ENCODE data around the gene NEFH. TPM values are rescaled to one million over a fixed set of nuclear protein-coding genes. Genes with fewer than 3 reads are reported as not detected.

The NEFH gene
- polyA plus RNA-seq, 1 of the 3 experiments (the other 2 are of a cell fraction): 3.5 TPM

DNA sequence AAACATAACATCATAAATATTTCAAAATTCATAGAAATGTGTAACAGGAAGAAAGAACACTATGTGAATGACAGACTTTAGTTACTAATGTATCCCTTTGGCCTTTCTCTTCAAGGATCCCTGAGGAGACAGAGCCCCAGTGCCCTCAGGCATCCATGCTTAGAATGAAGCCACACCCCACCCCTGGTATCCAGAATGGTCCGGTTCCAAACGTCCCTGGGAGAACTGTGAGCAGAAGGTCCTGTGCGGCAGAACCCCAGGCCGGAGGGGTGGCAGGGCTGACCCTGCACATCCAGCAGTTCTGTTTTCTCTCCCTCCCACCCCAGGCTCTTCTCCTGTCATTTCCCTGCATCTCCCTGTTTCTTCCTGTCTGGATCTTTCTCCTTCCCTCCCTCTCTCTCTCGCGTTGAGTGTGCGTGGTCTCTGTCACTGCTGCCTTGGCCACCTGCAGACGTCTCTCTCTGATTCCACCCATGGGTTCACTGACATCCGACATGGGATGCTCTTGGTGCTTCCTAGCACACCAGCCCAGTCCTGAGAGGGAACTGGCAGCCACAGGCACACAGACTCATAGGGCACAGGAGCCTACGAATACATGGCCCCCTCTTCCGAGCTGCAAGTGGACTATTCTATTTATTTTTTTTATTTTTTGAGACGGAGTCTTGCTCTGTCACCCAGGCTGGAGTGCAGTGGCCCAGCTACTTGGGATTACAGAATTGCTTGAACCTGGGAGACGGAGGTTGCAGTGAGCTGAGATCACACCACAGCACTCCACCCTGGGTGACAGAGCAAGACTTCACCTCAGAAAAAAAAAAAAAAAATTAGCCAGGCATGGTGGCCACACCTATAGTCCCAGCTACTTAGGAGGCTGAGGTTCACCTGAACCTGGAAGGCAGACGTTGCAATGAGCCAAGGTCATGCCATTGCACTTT lies 35.9 kb upstream of the NEFH start:
- no peak for DNase-seq
- no peaks in the 10 kb centered on the region for H3K79me2 ChIP-seq (ENCODE audit: insufficient read depth)
- H3K9ac ChIP-seq: no peak overlapping the region
- H2AFZ ChIP-seq (ENCODE audit: low read depth): no peak overlapping the region
- no peaks in the 10 kb centered on the region for H4K20me1 ChIP-seq (ENCODE audit: insufficient read depth)
- H3K36me3 ChIP-seq (replicated peaks in 1 of 2; ENCODE audit: control insufficient read depth in 1 of 2, insufficient read depth in 2 of 2, low read length in 1 of 2): no peaks in the 10 kb centered on the region
- no peak overlapping the region for H3K4me3 ChIP-seq (ENCODE audit: low read depth in 2 of 2, low read length in 1 of 2)
- H3K4me2 ChIP-seq: no peak overlapping the region
- ChIA-PET POLR2A (no interaction called here), CTCF (no interaction called here)
- no peak overlapping the region for H3K27ac ChIP-seq (ENCODE audit: low read depth in 2 of 2, low read length in 1 of 2)
- no peaks in the 10 kb centered on the region for H3K9me2 ChIP-seq
- WGBS (ENCODE audit: low lambda C conversion rate): 46% methylated on average over 13 of the region's 14 CpGs
- H3K27me3 ChIP-seq (ENCODE audit: insufficient read depth): no peaks in the 10 kb centered on the region
- no peaks in the 10 kb centered on the region for H3F3A ChIP-seq (replicated peaks; ENCODE audit: insufficient read depth)
- TF ChIP-seq FOXJ3 (CRISPR knock-in tag; IDR thresholded peaks at IDR 0.05) (no peak), YY1 (IDR thresholded peaks at IDR 0.05; ENCODE audit: low read depth) (no peak), FOXM1 (IDR thresholded peaks at IDR 0.05; ENCODE audit: low read depth) (no peak), TCF12 (IDR thresholded peaks at IDR 0.05) (no peak), ELF1 (IDR thresholded peaks at IDR 0.05) (no peak), NRF1 (IDR thresholded peaks at IDR 0.05; ENCODE audit: low read depth, low read length) (no peak)
- no peaks in the 10 kb centered on the region for H3K9me3 ChIP-seq
- peaks cover 0 to 4% of the 10 kb centered on the region in 2 experiments; a peak in 1 of 4 replicates for H3K4me1 ChIP-seq (ENCODE audit: control insufficient read depth in 1 of 2, insufficient read depth in 2 of 2, low read depth in 1 of 2, low read length in 1 of 2)

DNA sequence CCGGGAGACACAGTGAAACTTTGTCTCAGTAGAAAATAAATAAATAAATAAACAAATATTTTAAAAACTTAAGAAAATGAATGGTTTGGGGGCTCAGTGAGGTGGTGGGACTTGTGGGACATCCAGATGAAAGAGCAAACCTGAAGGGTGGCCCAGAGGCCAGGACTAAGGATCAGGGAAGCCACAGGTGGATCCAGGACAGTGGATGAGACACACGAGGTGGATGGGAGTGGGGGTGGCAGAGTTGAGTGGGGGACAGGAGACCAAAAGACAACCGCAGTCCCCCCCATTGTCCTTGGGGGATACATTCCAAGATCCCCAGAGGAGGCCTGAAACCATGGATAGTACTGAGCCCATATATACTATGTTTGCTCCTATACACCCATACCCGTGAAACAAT lies 34.5 kb upstream of the NEFH start:
- Histone ChIP-seq H3K36me3 (replicated peaks in 1 of 2; ENCODE audit: control insufficient read depth in 1 of 2, insufficient read depth in 2 of 2, low read length in 1 of 2) (no peaks in the 10 kb centered on the region), H3K27me3 (ENCODE audit: insufficient read depth) (no peaks in the 10 kb centered on the region), H3K79me2 (ENCODE audit: insufficient read depth) (no peaks in the 10 kb centered on the region), H3K27ac (ENCODE audit: low read depth in 2 of 2, low read length in 1 of 2) (no peak overlapping the region), H3K4me2 (no peak overlapping the region), H3K4me3 (ENCODE audit: low read depth in 2 of 2, low read length in 1 of 2) (no peak overlapping the region), H3K9me2 (no peaks in the 10 kb centered on the region), H3K9me3 (no peaks in the 10 kb centered on the region), H2AFZ (ENCODE audit: low read depth) (no peak overlapping the region), H3K4me1 (ENCODE audit: control insufficient read depth in 1 of 2, insufficient read depth in 2 of 2, low read depth in 1 of 2, low read length in 1 of 2) (peaks cover 0 to 4% of the 10 kb centered on the region in 2 experiments; a peak in 1 of 4 replicates), H3K9ac (no peak overlapping the region), H4K20me1 (ENCODE audit: insufficient read depth) (no peaks in the 10 kb centered on the region), H3F3A (replicated peaks; ENCODE audit: insufficient read depth) (no peaks in the 10 kb centered on the region)
- 68% methylated on average over 4 of the region's 4 CpGs for WGBS (ENCODE audit: low lambda C conversion rate)
- POLR2A ChIA-PET: no interaction called here
- TF ChIP-seq ELF1 (IDR thresholded peaks at IDR 0.05): no peak
- TF ChIP-seq, protein P1, sequence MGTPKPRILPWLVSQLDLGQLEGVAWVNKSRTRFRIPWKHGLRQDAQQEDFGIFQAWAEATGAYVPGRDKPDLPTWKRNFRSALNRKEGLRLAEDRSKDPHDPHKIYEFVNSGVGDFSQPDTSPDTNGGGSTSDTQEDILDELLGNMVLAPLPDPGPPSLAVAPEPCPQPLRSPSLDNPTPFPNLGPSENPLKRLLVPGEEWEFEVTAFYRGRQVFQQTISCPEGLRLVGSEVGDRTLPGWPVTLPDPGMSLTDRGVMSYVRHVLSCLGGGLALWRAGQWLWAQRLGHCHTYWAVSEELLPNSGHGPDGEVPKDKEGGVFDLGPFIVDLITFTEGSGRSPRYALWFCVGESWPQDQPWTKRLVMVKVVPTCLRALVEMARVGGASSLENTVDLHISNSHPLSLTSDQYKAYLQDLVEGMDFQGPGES (IDR thresholded peaks at IDR 0.05; ENCODE audit: low read depth, low read length): no peak
- no peak for TF ChIP-seq RFX5 (IDR thresholded peaks at IDR 0.05; ENCODE audit: low read length)
- no peak for TF ChIP-seq TCF12 (IDR thresholded peaks at IDR 0.05)
- TF ChIP-seq, protein P2, sequence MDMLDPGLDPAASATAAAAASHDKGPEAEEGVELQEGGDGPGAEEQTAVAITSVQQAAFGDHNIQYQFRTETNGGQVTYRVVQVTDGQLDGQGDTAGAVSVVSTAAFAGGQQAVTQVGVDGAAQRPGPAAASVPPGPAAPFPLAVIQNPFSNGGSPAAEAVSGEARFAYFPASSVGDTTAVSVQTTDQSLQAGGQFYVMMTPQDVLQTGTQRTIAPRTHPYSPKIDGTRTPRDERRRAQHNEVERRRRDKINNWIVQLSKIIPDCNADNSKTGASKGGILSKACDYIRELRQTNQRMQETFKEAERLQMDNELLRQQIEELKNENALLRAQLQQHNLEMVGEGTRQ (IDR thresholded peaks at IDR 0.05; ENCODE audit: borderline replicate concordance, low read depth, low read length): no peak
- TF ChIP-seq, protein P3, sequence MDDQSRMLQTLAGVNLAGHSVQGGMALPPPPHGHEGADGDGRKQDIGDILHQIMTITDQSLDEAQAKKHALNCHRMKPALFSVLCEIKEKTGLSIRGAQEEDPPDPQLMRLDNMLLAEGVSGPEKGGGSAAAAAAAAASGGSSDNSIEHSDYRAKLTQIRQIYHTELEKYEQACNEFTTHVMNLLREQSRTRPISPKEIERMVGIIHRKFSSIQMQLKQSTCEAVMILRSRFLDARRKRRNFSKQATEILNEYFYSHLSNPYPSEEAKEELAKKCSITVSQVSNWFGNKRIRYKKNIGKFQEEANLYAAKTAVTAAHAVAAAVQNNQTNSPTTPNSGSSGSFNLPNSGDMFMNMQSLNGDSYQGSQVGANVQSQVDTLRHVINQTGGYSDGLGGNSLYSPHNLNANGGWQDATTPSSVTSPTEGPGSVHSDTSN (IDR thresholded peaks at IDR 0.05): no peak
- TF ChIP-seq NRF1 (IDR thresholded peaks at IDR 0.05; ENCODE audit: low read depth, low read length): no peak
- no peak for TF ChIP-seq GABPA (IDR thresholded peaks at IDR 0.05; ENCODE audit: low read depth)
- TF ChIP-seq NFIC (IDR thresholded peaks at IDR 0.05; ENCODE audit: borderline replicate concordance): no peak
- TF ChIP-seq, protein P4, sequence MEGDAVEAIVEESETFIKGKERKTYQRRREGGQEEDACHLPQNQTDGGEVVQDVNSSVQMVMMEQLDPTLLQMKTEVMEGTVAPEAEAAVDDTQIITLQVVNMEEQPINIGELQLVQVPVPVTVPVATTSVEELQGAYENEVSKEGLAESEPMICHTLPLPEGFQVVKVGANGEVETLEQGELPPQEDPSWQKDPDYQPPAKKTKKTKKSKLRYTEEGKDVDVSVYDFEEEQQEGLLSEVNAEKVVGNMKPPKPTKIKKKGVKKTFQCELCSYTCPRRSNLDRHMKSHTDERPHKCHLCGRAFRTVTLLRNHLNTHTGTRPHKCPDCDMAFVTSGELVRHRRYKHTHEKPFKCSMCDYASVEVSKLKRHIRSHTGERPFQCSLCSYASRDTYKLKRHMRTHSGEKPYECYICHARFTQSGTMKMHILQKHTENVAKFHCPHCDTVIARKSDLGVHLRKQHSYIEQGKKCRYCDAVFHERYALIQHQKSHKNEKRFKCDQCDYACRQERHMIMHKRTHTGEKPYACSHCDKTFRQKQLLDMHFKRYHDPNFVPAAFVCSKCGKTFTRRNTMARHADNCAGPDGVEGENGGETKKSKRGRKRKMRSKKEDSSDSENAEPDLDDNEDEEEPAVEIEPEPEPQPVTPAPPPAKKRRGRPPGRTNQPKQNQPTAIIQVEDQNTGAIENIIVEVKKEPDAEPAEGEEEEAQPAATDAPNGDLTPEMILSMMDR (IDR thresholded peaks at IDR 0.05): no peak
- TF ChIP-seq MEF2A (IDR thresholded peaks at IDR 0.05; ENCODE audit: borderline replicate concordance, low read depth): no peak
- TF ChIP-seq SIN3A (IDR thresholded peaks at IDR 0.05; ENCODE audit: borderline replicate concordance, low read depth, low read length): no peak
- TF ChIP-seq MXI1 (IDR thresholded peaks at IDR 0.05; ENCODE audit: low read depth, low read length): no peak
- no peak for TF ChIP-seq CHD2 (IDR thresholded peaks at IDR 0.05; ENCODE audit: low read length, partially characterized antibody)
- no peak for TF ChIP-seq RXRA (IDR thresholded peaks at IDR 0.05; ENCODE audit: borderline replicate concordance, low read depth)
- no peak for TF ChIP-seq FOSL2 (IDR thresholded peaks at IDR 0.05; ENCODE audit: borderline replicate concordance, low read depth)
- CTCF ChIA-PET: interaction anchor here (0.9 kb wide), 1 partner anchor 15 kb away, joined by 3 read pairs; no protein-coding TSS in a partner anchor
- DNase-seq: no peak
